ENCODE results near the gene ITK.

The ITK gene

GRCh38 chr5:157248821-157249470 lies 68.3 kb downstream of the ITK start:
- DNase-seq: peak in 2 of 5 experiments; percentile 42 to 66

DNA sequence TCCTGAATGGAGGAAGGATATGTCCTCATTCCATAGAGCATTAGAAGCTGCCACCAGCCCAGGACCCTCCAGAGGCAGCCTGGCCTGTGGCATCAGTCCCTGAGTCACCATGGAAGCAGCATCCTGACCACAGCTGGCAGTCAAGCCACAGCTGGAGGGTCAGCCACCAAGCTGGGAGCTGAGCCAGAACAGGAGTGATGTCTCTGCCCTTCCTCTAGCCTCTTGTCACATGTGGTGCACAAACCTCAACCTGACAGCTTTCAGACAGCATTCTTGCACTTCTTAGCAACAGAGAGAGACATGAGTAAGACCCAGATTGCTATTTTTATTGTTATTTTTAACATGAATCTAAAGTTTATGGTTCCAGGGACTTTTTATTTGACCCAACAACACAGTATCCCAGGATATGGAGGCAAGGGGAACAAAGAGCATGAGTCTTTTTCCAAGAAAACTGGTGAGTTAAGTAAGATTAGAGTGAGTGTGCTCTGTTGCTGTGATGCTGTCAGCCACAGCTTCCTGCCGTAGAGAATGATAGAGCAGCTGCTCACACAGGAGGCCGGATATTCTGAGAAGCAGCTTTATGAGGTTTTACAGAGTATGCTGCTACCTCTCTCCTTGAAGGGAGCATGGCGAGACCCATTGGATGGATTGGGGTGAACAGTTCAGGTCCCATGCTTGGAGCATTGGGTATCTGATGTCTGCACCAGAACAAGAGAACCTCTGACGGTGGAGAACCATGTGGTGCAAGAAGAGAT lies 72.2 kb downstream of the ITK start:
- peak in 3 of 5 experiments; percentile 46 to 92 (median 76) for DNase-seq

DNA sequence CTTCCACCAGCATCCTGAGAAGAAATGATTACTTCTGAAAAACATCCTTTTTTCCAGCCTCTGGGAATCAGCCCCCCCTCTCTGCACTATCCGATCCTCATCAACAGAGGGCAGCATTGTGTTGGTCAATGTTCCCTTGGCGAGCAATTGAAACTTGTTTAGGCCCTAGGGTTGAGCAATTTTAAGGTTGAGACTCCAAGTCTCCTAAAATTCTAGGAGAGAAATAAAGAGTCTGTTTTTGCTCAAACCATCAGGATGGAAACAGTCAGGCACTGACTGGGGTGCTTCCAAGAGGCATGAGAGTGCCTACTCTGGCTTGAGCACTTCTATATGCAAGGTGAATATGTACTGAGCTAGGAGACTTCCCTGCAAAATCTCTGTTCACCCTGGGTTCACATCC lies 72.9 kb downstream of the ITK start:
- no peak for DNase-seq

GRCh38 chr5:157258450-157258849 lies 77.8 kb downstream of the ITK start:
- no peak for DNase-seq

GRCh38 chr5:157259699-157260098 lies 79.1 kb downstream of the ITK start:
- DNase-seq: peak in 1 of 5 experiments; percentile 52

DNA sequence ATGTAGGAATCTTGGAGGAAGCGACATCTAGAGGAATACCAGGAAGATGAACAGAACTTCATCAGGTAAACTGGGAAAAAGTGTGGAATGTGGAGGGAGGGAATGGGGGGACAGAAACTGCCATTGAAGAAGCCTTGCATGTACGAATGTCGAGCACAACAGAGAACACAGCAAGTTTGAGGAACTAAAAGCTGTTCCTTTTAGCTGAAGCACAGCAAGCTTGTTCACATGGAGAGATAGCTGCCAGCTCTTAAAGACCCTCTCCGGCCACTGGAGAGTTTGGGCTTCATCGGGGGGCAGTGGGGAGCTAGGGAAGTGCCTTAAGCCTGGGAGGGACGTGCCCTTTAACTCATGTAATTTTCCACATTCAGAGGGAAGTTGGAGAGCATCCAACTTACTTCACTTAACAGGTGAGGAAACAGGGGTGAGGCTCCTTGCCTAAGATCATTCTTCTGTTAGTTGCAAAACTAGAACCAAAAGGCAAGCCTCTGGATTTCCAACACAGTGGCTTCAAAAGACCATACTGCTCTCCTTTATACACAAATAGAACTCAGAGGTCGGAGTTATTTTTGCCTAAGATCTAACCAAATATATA lies 83.0 kb downstream of the ITK start:
- no peak for DNase-seq

DNA sequence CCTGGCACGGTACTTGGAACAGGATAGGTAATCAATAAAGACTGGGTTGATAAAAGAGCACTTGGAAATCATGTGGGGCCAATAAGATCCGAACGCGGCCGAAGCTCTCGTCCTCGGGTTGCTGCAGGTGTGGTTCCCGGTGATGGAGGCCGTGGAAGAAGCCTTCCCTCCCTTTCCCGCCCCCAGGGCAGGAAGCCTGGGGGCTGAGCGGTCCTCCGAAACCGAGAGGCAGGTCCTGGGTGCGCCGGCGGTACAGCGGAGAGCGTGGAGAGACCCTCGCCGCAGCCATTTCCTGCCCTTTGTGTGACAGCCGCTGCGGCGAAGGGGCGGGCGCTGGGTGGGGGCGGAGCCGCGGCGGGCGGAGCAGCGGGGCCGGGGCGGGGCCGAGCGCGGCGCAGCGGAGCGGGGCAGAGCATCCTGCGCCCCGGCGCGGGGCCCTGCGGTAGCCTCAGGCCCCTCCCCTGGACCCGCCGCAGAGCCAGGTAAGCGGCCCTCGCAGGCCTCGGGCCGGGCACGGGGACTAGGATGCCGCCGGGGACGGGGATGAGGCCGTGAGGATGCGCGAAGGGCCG lies 85.2 kb downstream of the ITK start, which contains the start of gene CYFIP2:
CYFIP2 (plus strand) TSS at position 410 of the 572 bp plus-strand sequence. CDS start 19,239 bp downstream, outside the sequence.
- DNase-seq: peak; percentile 69 to 92 (median 83)

- peak in 4 of 5 experiments; percentile 16 to 68 (median 44) for DNase-seq
Observed at GRCh38 chr5:157266286-157267007, 85.8 kb downstream of the ITK start.

- DNase-seq: no peak
Observed at GRCh38 chr5:157267025-157267424, 86.4 kb downstream of the ITK start.

- DNase-seq: no peak
Observed at GRCh38 chr5:157267761-157268480, 87.3 kb downstream of the ITK start.

- peak in 2 of 5 experiments; percentile 37 to 42 for DNase-seq
Observed at GRCh38 chr5:157269165-157269671, 88.6 kb downstream of the ITK start.

DNA sequence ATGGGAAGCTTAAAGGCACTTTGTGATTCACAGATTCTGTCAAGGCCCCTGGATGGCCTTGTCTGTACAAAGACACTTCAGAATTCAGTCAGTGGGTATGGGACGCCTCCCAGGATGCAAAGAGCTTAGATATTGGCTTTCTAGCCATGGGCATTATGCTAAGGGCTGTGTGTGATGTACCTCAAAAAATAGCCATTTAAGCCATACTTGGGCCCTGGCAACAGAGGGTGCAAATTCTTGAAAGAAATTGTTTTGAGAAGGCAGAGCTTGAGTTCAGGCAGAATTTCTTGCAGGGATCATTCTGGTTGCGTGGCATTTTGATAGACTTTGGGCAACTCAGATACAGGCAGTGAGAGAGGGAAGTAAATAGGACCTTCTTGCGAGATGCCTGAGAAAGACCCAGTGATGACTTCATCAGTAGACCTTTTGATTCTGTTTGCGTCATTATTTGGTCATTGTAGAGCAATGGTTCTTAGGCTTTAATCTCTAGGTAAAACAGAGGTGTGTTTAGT lies 89.2 kb downstream of the ITK start:
- peak in 1 of 5 experiments; percentile 44 for DNase-seq

- DNase-seq: no peak
Observed at GRCh38 chr5:157270771-157271170, 90.1 kb downstream of the ITK start.

DNA sequence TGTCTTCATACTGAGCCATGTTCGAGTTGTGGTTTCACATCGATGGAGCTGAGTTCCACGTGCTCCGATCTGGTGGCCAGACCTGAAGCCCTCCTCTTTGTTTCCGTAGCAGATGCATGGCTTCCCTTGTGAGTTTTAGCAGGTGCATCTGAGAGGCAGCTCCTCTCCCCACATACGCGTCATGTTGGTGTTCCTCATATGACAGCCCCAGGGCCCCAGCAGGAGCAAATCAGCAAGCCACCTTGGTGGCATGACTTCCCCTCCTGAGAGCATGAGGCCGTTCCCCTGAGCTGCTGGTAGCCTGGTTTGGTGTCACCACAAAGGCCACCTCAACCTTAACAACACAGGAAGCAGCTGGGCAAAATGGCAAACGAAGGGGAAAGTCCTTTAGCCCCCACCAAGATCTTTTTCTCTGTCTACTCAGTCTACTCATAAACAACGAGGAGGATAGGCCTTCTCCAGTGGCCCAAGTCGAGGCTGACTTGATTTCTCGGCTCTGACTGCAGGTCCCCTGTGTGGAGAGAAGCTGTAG lies 91.2 kb downstream of the ITK start:
- peak; percentile 49 to 100 (median 83) for DNase-seq

DNA sequence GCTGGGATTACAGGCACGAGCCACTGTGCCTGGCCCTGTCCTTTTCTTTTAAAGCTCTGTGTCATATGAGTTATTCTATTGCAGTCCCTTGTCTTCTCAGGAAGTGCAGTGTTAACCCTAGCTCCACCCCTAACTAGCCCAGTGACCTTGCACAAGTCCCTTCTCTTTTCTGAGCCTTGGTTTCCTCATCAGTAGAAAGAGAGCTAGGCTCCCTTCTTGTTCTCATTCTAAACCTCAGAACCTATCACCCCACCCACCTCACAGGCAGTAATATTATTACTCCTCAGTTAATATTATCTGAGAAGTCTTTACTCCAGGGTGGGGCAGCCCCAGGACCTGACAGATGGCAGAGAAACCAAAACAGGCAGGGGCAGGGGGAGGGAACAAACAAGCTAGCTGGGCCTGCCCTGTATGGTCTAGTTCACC lies 92.5 kb downstream of the ITK start:
- DNase-seq: peak in 1 of 5 experiments; percentile 88

DNA sequence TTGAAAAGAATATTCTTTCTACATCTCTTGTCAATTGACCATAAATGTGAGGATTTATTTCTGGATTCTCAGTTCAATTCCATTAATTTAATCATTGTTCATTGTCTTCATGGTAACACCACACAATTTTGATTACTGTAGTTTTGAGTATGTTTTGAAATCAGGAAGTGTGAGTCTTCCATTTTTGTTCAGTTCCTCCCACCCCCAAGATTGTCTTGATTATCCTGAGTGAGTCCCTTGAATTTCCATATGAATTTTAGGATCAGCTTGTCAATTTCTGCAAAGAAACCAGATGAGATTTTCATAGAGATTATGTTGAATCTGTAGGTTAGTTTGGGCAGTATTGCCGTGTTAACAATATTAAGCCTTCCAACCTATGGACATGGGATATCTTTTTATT lies 94.8 kb downstream of the ITK start:
- no peak for DNase-seq

DNA sequence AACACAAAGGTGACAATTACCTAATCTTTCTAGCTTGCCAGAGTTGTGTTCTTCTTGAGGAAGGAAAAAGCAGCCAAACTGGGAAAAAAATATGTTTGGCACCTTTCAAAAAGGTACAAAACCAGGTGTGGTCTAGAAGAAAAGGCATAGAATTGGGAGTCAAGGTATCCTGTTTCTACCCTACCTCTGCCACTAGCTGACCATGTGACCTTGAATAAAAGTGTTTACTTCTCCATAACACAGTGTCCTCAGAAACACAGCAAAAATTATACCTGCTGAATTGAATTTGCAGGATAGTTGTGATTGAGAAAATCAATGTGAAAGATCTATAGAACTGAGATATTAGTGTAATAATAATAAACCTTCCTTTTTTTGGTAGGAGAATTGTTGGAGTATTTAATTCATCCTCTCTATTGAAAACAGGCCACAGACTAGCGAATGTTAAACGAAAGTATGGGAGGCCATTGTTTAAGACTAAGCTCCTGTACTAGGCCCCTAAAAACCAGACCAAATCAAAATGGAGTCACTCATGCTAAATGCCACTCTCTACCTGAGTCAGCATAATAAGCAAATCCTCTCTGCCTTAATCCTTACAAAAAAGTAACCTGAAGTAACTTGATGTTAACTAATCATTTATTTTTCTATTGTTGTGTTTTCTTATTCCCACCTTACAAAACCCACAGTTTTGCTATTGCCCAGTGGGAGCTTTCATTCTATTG lies 97.8 kb downstream of the ITK start:
- DNase-seq: no peak

DNA sequence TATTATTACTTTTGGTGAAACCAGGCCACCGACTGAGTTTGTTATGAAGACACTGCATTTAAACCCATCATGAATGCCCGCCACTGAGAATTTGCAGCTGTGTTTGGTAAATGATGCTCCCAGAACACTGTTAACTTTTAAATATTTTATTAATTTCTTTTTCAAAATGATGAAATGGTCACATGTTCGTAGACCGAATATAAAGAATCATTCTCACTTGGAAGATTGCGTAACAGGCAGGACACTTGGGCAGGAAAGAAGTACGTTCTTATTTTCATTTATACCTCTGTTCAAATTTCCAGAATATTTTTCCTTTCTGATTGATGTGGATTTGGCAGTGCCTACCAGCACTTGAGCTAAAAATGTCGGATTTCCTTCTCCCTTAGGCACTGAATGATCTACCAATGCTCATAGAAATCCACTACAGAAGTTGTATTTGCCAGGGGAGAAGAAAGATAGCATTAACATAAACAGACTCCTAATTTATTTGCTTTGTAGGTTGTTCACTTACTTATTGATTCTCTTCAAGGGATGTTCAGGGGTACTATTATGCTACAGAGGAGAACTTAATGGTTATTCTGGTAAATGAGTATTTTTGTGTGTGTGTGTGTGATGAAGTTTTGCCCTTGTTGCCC lies 99.1 kb downstream of the ITK start:
- DNase-seq: no peak

- no peak for DNase-seq
Observed at GRCh38 chr5:157280927-157281326, 100.3 kb downstream of the ITK start.

GRCh38 chr5:157282150-157282549 lies 101.5 kb downstream of the ITK start:
- no peak for DNase-seq
